Right lobe of liver (tissue), 4 donors: ENCODE measurements around the gene DCTN1.

Experiments
- POLR2A ChIP-seq: fragments of 450-650 bp; IDR thresholded peaks from one replicate; pipeline ENCODE4 v1.6.1; 2017; ENCODE audit warnings: antibody characterized with exemption, mild to moderate bottlenecking
- TF ChIP-seq, protein P1 (sequence below), 4 donors: fragments of 200-600 bp in 3 of 4; fragments of 450-650 bp in 1 of 4; IDR thresholded peaks; one replicate each; pipeline versions ENCODE4 v1.5.1 to v1.8.0; 2016 to 2022; ENCODE audit warnings: antibody characterized with exemption in 4 of 4, mild to moderate bottlenecking in 2 of 4
- donor health status: DM: no; HTN: no; CAD: no.
- donor health status: DM: no; HTN: no; CAD: no.
- donor health status: DM: no; HTN: yes; CAD: no.

DNA sequence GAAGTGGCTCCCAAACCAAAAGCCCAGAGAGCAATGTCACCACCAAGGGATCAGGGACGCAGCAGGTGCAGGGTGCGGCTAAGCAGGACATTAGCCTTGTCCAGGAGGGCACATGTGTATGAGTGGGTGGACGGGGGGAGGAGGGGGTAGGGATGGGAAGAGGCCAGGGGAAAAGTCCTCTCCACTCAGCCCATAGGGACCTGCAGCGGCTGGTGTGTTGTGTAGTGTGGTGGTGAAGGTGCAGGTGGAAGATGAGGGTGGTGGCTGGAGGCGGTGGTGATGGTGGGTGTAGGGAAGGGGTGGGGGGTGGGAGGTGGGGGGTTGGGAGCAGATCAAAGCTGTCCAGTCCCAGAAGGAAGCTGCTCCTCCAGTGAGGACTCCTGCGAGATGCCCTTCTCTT, 37.7 kb upstream of the DCTN1 start:
- TF ChIP-seq, protein P1, sequence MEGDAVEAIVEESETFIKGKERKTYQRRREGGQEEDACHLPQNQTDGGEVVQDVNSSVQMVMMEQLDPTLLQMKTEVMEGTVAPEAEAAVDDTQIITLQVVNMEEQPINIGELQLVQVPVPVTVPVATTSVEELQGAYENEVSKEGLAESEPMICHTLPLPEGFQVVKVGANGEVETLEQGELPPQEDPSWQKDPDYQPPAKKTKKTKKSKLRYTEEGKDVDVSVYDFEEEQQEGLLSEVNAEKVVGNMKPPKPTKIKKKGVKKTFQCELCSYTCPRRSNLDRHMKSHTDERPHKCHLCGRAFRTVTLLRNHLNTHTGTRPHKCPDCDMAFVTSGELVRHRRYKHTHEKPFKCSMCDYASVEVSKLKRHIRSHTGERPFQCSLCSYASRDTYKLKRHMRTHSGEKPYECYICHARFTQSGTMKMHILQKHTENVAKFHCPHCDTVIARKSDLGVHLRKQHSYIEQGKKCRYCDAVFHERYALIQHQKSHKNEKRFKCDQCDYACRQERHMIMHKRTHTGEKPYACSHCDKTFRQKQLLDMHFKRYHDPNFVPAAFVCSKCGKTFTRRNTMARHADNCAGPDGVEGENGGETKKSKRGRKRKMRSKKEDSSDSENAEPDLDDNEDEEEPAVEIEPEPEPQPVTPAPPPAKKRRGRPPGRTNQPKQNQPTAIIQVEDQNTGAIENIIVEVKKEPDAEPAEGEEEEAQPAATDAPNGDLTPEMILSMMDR (IDR thresholded peaks at IDR 0.05): no peak
- no peak for TF ChIP-seq POLR2A
